Measurements from ENCODE around the gene MAP3K5. TPM values are rescaled to one million over a fixed set of nuclear protein-coding genes. Genes with fewer than 3 reads are reported as not detected.

Gene MAP3K5
- total and polyA plus RNA-seq, 9 of the 15 experiments (the other 6 are each of a cell fraction or from before 2014, with no cell fraction given): 2.2 to 13.0 (median 9.9) TPM

GRCh38 chr6:136720045-136720770, 72.1 kb downstream of the MAP3K5 start:
- no peak overlapping the region for H3K9ac ChIP-seq (ENCODE audit: insufficient read depth in 1 of 2, low read depth in 2 of 2, low read length in 2 of 2)
- H2AFZ ChIP-seq (ENCODE audit: low read depth, low read length): no peak overlapping the region
- H3K9me3 ChIP-seq (replicated peaks; ENCODE audit: control insufficient read depth, insufficient read depth, low read depth, low read length): no peaks in the 10 kb centered on the region; the same call in 1 of the 2 replicates
- TSS peak; percentile 28 for BruUV-seq (replicated peaks)
- H3K4me2 ChIP-seq (ENCODE audit: insufficient read depth, low read length): no peak overlapping the region
- DNase-seq (ENCODE audit: extremely low read depth in 1 of 4, low spot score in 3 of 4) (no peak), ATAC-seq (no peak; the same call in 2 of the 3 replicates), FAIRE-seq (no peak)
- no peaks in the 10 kb centered on the region for H3K9me1 ChIP-seq (ENCODE audit: control insufficient read depth, insufficient read depth, low read length)
- intact Hi-C loops (cut with micrococcal nuclease): no loop called here
- in situ Hi-C loops (cut with MboI): no loop called here
- no peaks in the 10 kb centered on the region for H3K36me3 ChIP-seq (ENCODE audit: control insufficient read depth, insufficient read depth, low read length)
- WGBS (ENCODE audit: insufficient coverage, low coverage, missing lambda C conversion rate): 48% methylated on average over 13 of the region's 13 CpGs
- ChIA-PET CTCF (ENCODE audit: low intra/inter-chr PET ratio) (no interaction called here), POLR2A (no interaction called here)
- H3K27me3 ChIP-seq (ENCODE audit: control insufficient read depth in 2 of 2, insufficient read depth in 2 of 2, low read length in 2 of 2): no peaks in the 10 kb centered on the region
- H3K4me1 ChIP-seq (replicated peaks in 1 of 2; ENCODE audit: control insufficient read depth in 2 of 2, insufficient read depth in 2 of 2, low read length in 2 of 2): peaks cover 2 to 7% of the 10 kb centered on the region in 2 experiments; a peak in 3 of 5 replicates
- H3K4me3 ChIP-seq: no peak overlapping the region
- H3K79me2 ChIP-seq (ENCODE audit: control insufficient read depth, insufficient read depth, low read length): peaks cover 18% of the 10 kb centered on the region
- no peak overlapping the region for H3K27ac ChIP-seq (ENCODE audit: extremely low read depth, low read depth, low read length)
- H4K20me1 ChIP-seq (replicated peaks; ENCODE audit: control insufficient read depth, insufficient read depth, low read length): no peaks in the 10 kb centered on the region
- 0 out of 4 replicates have a peak, but pooled peaks of 1 of the 2 experiments have one; percentile 15 for TF ChIP-seq FOXA3 (CRISPR knock-in tag; conservative IDR thresholded peaks at IDR 0.05 in 1 of 2, IDR thresholded peaks at IDR 0.05 in 1 of 2)
- TF ChIP-seq POLR2B (IDR thresholded peaks at IDR 0.05; ENCODE audit: low read depth, partially characterized antibody): no peak
- no peak for TF ChIP-seq ZBTB12 (CRISPR knock-in tag; IDR thresholded peaks at IDR 0.05)
- no peak for TF ChIP-seq TRIM25 (IDR thresholded peaks at IDR 0.05; ENCODE audit: borderline replicate concordance)
- TF ChIP-seq PURB (CRISPR knock-in tag; IDR thresholded peaks at IDR 0.05; ENCODE audit: low read depth): no peak
- TF ChIP-seq TSC22D4 (tag; IDR thresholded peaks at IDR 0.05): no peak
- no peak for TF ChIP-seq IRF2 (CRISPR knock-in tag; IDR thresholded peaks at IDR 0.05)
- peak; percentile 97 for TF ChIP-seq MAFF (IDR thresholded peaks at IDR 0.05; ENCODE audit: low read length)
- TF ChIP-seq CEBPB (tag; IDR thresholded peaks at IDR 0.05): peak; percentile 43; the same call in 1 of the 2 replicates
- TF ChIP-seq CEBPG (CRISPR knock-in tag; IDR thresholded peaks at IDR 0.05): no peak
- TF ChIP-seq CEBPG (tag; conservative IDR thresholded peaks at IDR 0.05 in 1 of 2, IDR thresholded peaks at IDR 0.05 in 1 of 2): 0 out of 4 replicates have a peak, but pooled peaks of 1 of the 2 experiments have one; percentile 12
- TF ChIP-seq TRIM24 (IDR thresholded peaks at IDR 0.05): no peak
- TF ChIP-seq MAFG (tag; conservative IDR thresholded peaks at IDR 0.05): peak; percentile 95
- TF ChIP-seq MXD1 (CRISPR knock-in tag; IDR thresholded peaks at IDR 0.05; ENCODE audit: borderline replicate concordance, poor library complexity, severe bottlenecking): no peak
- no peak for TF ChIP-seq ZNF217 (CRISPR knock-in tag; IDR thresholded peaks at IDR 0.05)
- no peak for TF ChIP-seq NCOA1 (IDR thresholded peaks at IDR 0.05; ENCODE audit: low read depth)
